A673 (cell line): ENCODE results near the gene CSKMT. TPM values are rescaled to one million over a fixed set of nuclear protein-coding genes. Genes with fewer than 3 reads are reported as not detected.

Experiments used
- BruUV-seq: library from RNA; stranded (reverse); fragments of 400-500 nt; replicated peaks from 2 replicates; lab custom pipeline; 2021; lab: Mats Ljungman, UMichigan
- CTCF ChIA-PET: fragments of 300-600 bp; sonication (Branson Sonifier 250); formaldehyde crosslinking; loops from one replicate; lab custom pipeline; 2022; ENCODE audit warnings: antibody characterized with exemption; lab: Charles Lee
- POLR2A ChIA-PET: fragments of 300-600 bp; sonication (Branson Sonifier 250); formaldehyde crosslinking; loops from one replicate; lab custom pipeline; 2022; ENCODE audit warnings: antibody characterized with exemption; ENCODE audit not compliant: low non-redundant PET; lab: Charles Lee
- DNase-seq: peaks from one replicate; pipeline ENCODE4 v3.0.0-alpha.2; 2015; ENCODE audit warnings: low spot score
- H3K27ac ChIP-seq: fragments of 200-600 bp; sonication (generic); 2 replicates; pipeline ENCODE4 v1.5.1; 2016; ENCODE audit warnings: mixed run types, low read depth, mild to moderate bottlenecking, mixed read lengths, antibody characterized with exemption, low read length; ENCODE audit not compliant: poor library complexity, severe bottlenecking
- H3K27me3 ChIP-seq: fragments of 200-600 bp; sonication (generic); replicated peaks from 2 replicates; pipeline ENCODE4 v1.6.1; 2017; ENCODE audit warnings: mixed run types, low read depth, mild to moderate bottlenecking, mixed read lengths, antibody characterized with exemption, low read length; ENCODE audit not compliant: insufficient read depth, poor library complexity
- H3K36me3 ChIP-seq: fragments of 200-600 bp; sonication (generic); 2 replicates; pipeline ENCODE4 v1.6.1; 2016; ENCODE audit warnings: mixed run types, mild to moderate bottlenecking, mixed read lengths, antibody characterized with exemption, low read length; ENCODE audit not compliant: insufficient read depth, poor library complexity, severe bottlenecking
- H3K4me1 ChIP-seq: fragments of 200-600 bp; sonication (generic); 2 replicates; pipeline ENCODE4 v1.6.1; 2017; ENCODE audit warnings: mixed run types, mild to moderate bottlenecking, mixed read lengths, antibody characterized with exemption, low read length; ENCODE audit not compliant: insufficient read depth, poor library complexity, severe bottlenecking
- H3K4me3 ChIP-seq: fragments of 200-600 bp; sonication (generic); 2 replicates; pipeline ENCODE4 v1.5.1; 2016; ENCODE audit warnings: low read depth, mixed run types, mild to moderate bottlenecking, mixed read lengths, low read length; ENCODE audit not compliant: poor library complexity, severe bottlenecking
- H3K9me3 ChIP-seq: fragments of 200-600 bp; sonication (generic); 2 replicates; pipeline ENCODE4 v1.6.1; 2016; ENCODE audit warnings: mixed run types, low read depth, mild to moderate bottlenecking, mixed read lengths, antibody characterized with exemption, low read length; ENCODE audit not compliant: poor library complexity, severe bottlenecking
- EZH2 ChIP-seq: fragments of 200-600 bp; sonication (generic); IDR thresholded peaks from 2 replicates; pipeline ENCODE4 v1.6.1; 2017; ENCODE audit warnings: borderline replicate concordance, low read depth, mild to moderate bottlenecking, mixed read lengths, antibody characterized with exemption, low read length; ENCODE audit not compliant: poor library complexity, severe bottlenecking
- intact Hi-C: fragments of 100-400 bp; cut with micrococcal nuclease; formaldehyde crosslinking; loops from one replicate; pipeline ENCODE4 v1.10.0; 2022; ENCODE audit not compliant: unreplicated experiment
- total RNA-seq: library from RNA; stranded (reverse); gene quantifications from 2 replicates; pipeline ENCODE4 v1.2.3, GENCODE V29; 2021
- TF ChIP-seq, protein P1 (sequence below): fragments of 300-800, 200-600 bp; sonication (generic); conservative IDR thresholded peaks from 2 replicates; pipeline ENCODE4 v1.5.1; 2017; ENCODE audit warnings: low read depth, mild to moderate bottlenecking, antibody characterized with exemption, low read length, moderate library complexity, mixed read lengths

CSKMT gene
- total RNA-seq, 1 experiment from 2014 or later: 68.8 TPM

DNA sequence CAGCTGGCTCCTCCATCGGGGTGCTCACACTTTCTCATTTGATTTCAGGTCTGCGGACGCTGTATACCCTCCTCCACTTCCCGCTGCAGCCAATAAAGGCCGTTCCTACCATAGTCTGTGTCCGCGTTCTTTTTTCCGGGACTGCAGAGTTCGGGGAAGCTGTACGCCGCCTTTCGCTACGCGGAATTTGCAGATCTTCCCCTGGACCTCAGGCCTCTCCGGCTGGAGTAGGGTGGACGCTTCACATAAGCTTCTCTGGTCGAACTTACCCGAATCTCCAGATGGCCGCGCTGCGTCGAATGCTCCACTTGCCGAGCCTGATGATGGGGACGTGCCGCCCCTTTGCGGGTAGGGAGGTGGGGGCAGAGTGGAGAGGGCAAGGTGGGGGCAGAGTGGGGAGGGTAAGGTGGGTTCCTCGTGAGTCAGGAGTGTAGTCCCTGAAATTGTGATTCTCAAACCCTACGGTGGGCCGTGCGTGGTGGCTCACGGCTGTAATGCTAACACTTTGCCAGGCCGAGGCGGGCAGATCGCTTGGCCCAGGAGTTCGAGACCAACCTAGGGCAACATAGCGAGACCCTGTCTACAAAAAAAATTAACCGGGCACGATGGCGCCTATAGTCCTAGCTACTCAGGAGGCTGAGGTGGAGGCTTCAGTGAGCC, 617 bp downstream of the CSKMT start:
- ChIA-PET POLR2A (interaction anchor here (0.6 to 1.8 kb wide), 11 partner anchors 9 to 326 kb away, joined by 3 to 13 read pairs (median 5); partner anchors contain the start of genes HNRNPUL2, INTS5, TUT1 and ZBTB3), CTCF (interaction anchor here (0.6 to 1.1 kb wide), 2 partner anchors 66 to 271 kb away, joined by 3 to 9 read pairs; no protein-coding TSS in a partner anchor)
- H3K4me1 ChIP-seq: peaks cover 15% of the 10 kb centered on the region
- peaks cover 44% of the 10 kb centered on the region for H3K36me3 ChIP-seq
- intact Hi-C loops: loop anchor here (1.0 kb wide), 1 partner anchor 14 kb away; the partner anchor contains the start of gene UBXN1
- TF ChIP-seq, protein P1, sequence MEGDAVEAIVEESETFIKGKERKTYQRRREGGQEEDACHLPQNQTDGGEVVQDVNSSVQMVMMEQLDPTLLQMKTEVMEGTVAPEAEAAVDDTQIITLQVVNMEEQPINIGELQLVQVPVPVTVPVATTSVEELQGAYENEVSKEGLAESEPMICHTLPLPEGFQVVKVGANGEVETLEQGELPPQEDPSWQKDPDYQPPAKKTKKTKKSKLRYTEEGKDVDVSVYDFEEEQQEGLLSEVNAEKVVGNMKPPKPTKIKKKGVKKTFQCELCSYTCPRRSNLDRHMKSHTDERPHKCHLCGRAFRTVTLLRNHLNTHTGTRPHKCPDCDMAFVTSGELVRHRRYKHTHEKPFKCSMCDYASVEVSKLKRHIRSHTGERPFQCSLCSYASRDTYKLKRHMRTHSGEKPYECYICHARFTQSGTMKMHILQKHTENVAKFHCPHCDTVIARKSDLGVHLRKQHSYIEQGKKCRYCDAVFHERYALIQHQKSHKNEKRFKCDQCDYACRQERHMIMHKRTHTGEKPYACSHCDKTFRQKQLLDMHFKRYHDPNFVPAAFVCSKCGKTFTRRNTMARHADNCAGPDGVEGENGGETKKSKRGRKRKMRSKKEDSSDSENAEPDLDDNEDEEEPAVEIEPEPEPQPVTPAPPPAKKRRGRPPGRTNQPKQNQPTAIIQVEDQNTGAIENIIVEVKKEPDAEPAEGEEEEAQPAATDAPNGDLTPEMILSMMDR: no peak
- no peak for TF ChIP-seq EZH2
- no peaks in the 10 kb centered on the region for H3K9me3 ChIP-seq
- H3K27me3 ChIP-seq: no peaks in the 10 kb centered on the region
- no peak for DNase-seq
- H3K27ac ChIP-seq: peak overlapping the region; percentile 88
- peak overlapping the region; percentile 91 for H3K4me3 ChIP-seq
- BruUV-seq: no TSS peak

DNA sequence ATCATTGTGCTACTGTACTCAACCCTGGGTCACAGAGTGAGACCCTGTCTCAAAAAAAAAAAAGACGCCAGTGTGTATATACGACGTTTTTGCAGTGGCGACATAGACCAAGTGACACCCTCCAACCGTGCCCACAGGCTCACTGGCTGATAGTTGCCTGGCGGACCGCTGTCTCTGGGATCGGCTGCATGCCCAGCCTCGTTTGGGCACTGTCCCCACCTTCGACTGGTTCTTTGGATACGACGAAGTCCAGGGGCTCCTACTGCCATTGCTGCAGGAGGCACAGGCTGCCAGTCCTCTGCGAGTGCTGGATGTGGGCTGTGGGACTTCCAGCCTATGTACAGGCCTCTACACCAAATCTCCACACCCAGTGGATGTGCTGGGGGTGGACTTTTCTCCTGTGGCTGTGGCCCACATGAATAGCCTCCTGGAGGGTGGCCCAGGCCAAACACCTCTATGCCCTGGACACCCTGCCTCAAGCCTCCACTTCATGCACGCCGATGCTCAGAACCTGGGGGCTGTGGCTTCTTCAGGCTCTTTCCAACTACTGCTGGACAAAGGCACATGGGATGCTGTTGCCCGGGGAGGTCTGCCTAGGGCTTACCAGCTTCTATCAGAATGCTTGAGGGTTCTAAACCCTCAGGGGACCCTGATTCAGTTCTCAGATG, 1.3 kb downstream of the CSKMT start:
- H3K27me3 ChIP-seq: no peaks in the 10 kb centered on the region
- CTCF ChIA-PET: interaction anchor here (0.6 kb wide), 1 partner anchor 65 kb away, joined by 9 read pairs; no protein-coding TSS in a partner anchor
- intact Hi-C loops: no loop called here

DNA sequence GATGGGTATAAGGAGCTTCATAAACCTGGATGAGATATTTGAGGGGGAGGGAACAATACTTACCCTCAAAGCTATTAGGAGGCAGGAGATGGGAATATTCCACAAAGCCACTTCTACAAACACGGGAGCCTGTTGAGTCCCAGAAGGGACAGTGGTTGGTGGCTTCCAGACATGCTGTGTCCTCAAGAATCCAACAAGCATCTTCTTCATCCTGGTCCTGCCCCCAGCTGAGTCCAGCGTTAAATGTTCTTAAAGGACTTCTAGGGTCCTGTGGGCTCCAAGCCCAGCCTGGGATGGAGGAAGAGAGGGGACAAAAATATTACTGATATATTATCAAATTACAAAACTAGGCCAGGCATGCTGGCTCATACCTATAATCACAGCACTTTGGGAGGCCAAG, 2.3 kb downstream of the CSKMT start:
- ChIA-PET CTCF (no interaction called here), POLR2A (interaction anchor here (0.6 kb wide), 1 partner anchor 105 kb away, joined by 7 read pairs; no protein-coding TSS in a partner anchor)
- Histone ChIP-seq H3K4me1 (peaks cover 19% of the 10 kb centered on the region), H3K27me3 (no peaks in the 10 kb centered on the region), H3K4me3 (peak overlapping the region; percentile 91), H3K9me3 (no peaks in the 10 kb centered on the region), H3K36me3 (peaks cover 32% of the 10 kb centered on the region), H3K27ac (peak overlapping the region; percentile 88)
- no TSS peak for BruUV-seq
- no peak for TF ChIP-seq EZH2
- TF ChIP-seq, protein P1: no peak
- intact Hi-C loops: no loop called here
- no peak for DNase-seq

More for the DNA sequence above, 1.3 kb downstream of the CSKMT start:
- Histone ChIP-seq H3K9me3 (no peaks in the 10 kb centered on the region), H3K27ac (peak overlapping the region; percentile 88), H3K4me1 (peaks cover 15% of the 10 kb centered on the region), H3K36me3 (peaks cover 40% of the 10 kb centered on the region), H3K4me3 (peak overlapping the region; percentile 91)
- TF ChIP-seq, protein P1: no peak
- TF ChIP-seq EZH2: no peak
- no peak for DNase-seq
- POLR2A ChIA-PET: interaction anchor here (0.6 to 1.6 kb wide), 2 partner anchors 88 to 106 kb away, joined by 7 to 13 read pairs; partner anchors contain the start of gene ZBTB3
- BruUV-seq: no TSS peak
